ENCODE measurements around the gene AGTR1.

DNA sequence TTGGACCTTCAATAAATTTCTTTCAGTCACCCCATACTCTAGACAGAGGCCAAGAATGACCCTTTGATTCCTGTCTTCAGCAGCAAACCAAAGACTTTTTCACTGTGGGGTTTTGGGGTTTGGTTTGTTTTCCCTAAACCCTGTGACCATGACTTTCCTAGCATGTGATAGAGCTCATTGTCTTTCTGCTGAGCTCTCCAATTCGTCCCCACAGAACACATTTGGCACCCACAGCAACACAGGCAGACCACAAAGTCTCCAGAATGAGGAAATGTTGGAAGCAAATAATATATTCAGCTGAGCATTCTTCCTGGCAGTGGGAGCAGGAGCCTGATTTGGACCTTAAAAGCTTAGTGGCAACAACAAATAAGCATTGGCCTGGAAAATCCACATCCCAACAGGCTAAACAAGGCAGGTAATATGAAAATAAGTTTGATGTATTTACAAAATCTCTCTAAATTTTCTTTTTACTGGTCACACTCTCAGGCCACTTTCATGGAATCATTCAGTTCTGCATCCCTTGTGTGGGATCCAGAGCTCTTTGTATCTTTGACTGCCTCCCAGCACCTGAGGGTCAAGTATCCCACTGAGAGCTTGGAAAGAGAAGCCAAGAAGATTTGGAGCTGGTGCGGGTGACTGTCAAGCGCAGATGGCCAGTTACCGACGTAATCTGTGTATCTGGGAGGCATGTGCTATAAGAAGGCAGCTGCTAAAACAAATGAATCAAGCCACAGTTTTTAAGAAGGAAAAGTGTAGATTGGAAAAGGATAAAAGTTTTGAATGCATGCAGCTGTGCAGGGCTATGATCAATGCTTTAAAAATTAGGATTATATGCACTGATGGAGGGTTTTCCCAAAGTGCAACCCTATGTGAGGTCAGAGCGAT, 93.4 kb downstream of the AGTR1 start:
- TF ChIP-seq, protein P1, sequence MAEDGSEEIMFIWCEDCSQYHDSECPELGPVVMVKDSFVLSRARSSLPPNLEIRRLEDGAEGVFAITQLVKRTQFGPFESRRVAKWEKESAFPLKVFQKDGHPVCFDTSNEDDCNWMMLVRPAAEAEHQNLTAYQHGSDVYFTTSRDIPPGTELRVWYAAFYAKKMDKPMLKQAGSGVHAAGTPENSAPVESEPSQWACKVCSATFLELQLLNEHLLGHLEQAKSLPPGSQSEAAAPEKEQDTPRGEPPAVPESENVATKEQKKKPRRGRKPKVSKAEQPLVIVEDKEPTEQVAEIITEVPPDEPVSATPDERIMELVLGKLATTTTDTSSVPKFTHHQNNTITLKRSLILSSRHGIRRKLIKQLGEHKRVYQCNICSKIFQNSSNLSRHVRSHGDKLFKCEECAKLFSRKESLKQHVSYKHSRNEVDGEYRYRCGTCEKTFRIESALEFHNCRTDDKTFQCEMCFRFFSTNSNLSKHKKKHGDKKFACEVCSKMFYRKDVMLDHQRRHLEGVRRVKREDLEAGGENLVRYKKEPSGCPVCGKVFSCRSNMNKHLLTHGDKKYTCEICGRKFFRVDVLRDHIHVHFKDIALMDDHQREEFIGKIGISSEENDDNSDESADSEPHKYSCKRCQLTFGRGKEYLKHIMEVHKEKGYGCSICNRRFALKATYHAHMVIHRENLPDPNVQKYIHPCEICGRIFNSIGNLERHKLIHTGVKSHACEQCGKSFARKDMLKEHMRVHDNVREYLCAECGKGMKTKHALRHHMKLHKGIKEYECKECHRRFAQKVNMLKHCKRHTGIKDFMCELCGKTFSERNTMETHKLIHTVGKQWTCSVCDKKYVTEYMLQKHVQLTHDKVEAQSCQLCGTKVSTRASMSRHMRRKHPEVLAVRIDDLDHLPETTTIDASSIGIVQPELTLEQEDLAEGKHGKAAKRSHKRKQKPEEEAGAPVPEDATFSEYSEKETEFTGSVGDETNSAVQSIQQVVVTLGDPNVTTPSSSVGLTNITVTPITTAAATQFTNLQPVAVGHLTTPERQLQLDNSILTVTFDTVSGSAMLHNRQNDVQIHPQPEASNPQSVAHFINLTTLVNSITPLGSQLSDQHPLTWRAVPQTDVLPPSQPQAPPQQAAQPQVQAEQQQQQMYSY (CRISPR knock-in tag; IDR thresholded peaks at IDR 0.05): no peak
- no peak for TF ChIP-seq KDM1A (IDR thresholded peaks at IDR 0.05; ENCODE audit: borderline replicate concordance)
- TF ChIP-seq POLR2A (IDR thresholded peaks at IDR 0.05; ENCODE audit: low read depth, low read length): no peak
- TF ChIP-seq, protein P2, sequence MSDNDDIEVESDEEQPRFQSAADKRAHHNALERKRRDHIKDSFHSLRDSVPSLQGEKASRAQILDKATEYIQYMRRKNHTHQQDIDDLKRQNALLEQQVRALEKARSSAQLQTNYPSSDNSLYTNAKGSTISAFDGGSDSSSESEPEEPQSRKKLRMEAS (IDR thresholded peaks at IDR 0.05; ENCODE audit: low read depth, low read length): no peak
- TF ChIP-seq NFYA (IDR thresholded peaks at IDR 0.05; ENCODE audit: borderline replicate concordance, low read depth, low read length): no peak
- TF ChIP-seq POLR2AphosphoS5 (IDR thresholded peaks at IDR 0.05; ENCODE audit: low read length): no peak
- TF ChIP-seq, protein P3, sequence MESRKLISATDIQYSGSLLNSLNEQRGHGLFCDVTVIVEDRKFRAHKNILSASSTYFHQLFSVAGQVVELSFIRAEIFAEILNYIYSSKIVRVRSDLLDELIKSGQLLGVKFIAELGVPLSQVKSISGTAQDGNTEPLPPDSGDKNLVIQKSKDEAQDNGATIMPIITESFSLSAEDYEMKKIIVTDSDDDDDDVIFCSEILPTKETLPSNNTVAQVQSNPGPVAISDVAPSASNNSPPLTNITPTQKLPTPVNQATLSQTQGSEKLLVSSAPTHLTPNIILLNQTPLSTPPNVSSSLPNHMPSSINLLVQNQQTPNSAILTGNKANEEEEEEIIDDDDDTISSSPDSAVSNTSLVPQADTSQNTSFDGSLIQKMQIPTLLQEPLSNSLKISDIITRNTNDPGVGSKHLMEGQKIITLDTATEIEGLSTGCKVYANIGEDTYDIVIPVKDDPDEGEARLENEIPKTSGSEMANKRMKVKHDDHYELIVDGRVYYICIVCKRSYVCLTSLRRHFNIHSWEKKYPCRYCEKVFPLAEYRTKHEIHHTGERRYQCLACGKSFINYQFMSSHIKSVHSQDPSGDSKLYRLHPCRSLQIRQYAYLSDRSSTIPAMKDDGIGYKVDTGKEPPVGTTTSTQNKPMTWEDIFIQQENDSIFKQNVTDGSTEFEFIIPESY (IDR thresholded peaks at IDR 0.05): no peak
- TF ChIP-seq, protein P4, sequence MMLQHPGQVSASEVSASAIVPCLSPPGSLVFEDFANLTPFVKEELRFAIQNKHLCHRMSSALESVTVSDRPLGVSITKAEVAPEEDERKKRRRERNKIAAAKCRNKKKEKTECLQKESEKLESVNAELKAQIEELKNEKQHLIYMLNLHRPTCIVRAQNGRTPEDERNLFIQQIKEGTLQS (IDR thresholded peaks at IDR 0.05; ENCODE audit: borderline replicate concordance, extremely low read depth, low read depth, low read length): no peak
- TF ChIP-seq TAF1 (IDR thresholded peaks at IDR 0.05; ENCODE audit: borderline replicate concordance, low read depth, low read length): no peak
- no peak for TF ChIP-seq TBL1XR1 (IDR thresholded peaks at IDR 0.05; ENCODE audit: low read depth, low read length)
- TF ChIP-seq, protein P5, sequence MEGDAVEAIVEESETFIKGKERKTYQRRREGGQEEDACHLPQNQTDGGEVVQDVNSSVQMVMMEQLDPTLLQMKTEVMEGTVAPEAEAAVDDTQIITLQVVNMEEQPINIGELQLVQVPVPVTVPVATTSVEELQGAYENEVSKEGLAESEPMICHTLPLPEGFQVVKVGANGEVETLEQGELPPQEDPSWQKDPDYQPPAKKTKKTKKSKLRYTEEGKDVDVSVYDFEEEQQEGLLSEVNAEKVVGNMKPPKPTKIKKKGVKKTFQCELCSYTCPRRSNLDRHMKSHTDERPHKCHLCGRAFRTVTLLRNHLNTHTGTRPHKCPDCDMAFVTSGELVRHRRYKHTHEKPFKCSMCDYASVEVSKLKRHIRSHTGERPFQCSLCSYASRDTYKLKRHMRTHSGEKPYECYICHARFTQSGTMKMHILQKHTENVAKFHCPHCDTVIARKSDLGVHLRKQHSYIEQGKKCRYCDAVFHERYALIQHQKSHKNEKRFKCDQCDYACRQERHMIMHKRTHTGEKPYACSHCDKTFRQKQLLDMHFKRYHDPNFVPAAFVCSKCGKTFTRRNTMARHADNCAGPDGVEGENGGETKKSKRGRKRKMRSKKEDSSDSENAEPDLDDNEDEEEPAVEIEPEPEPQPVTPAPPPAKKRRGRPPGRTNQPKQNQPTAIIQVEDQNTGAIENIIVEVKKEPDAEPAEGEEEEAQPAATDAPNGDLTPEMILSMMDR (IDR thresholded peaks at IDR 0.05 in 2 of 3, conservative IDR thresholded peaks at IDR 0.05 in 1 of 3; ENCODE audit: control insufficient read depth in 2 of 3, extremely low read depth in 1 of 3, insufficient read depth in 1 of 3, low read depth in 3 of 3, low read length in 3 of 3): no peak
